ENCODE data around the gene PWWP2B.

The PWWP2B gene

GRCh38 chr10:132458071-132458585 is 61.1 kb downstream of the PWWP2B start:
- DNase-seq (ENCODE audit: low read depth, low spot score) = no peak

GRCh38 chr10:132458586-132459300 is 61.7 kb downstream of the PWWP2B start:
- no peak for DNase-seq (ENCODE audit: low read depth, low spot score)

GRCh38 chr10:132459301-132460003 is 62.5 kb downstream of the PWWP2B start:
- no peak for DNase-seq (ENCODE audit: low read depth, low spot score)

GRCh38 chr10:132460071-132460470 is 63.1 kb downstream of the PWWP2B start:
- no peak for DNase-seq (ENCODE audit: low read depth, low spot score)

- DNase-seq (ENCODE audit: low read depth, low spot score) = no peak
Observed at GRCh38 chr10:132460691-132461090, 63.7 kb downstream of the PWWP2B start.

GRCh38 chr10:132461103-132461682 is 64.2 kb downstream of the PWWP2B start:
- no peak for DNase-seq (ENCODE audit: low read depth, low spot score)

- no peak for DNase-seq (ENCODE audit: low read depth, low spot score)
Observed at GRCh38 chr10:132461683-132462231, 64.8 kb downstream of the PWWP2B start.

GRCh38 chr10:132462463-132463332 is 65.7 kb downstream of the PWWP2B start:
- no peak for DNase-seq (ENCODE audit: low read depth, low spot score)

GRCh38 chr10:132463333-132464255 is 66.6 kb downstream of the PWWP2B start:
- DNase-seq (ENCODE audit: low read depth, low spot score) = no peak

GRCh38 chr10:132464256-132465192 is 67.5 kb downstream of the PWWP2B start:
- DNase-seq (ENCODE audit: low read depth, low spot score) = no peak

GRCh38 chr10:132465193-132465888 is 68.3 kb downstream of the PWWP2B start:
- DNase-seq (ENCODE audit: low read depth, low spot score) = no peak

GRCh38 chr10:132465889-132466519 is 69.0 kb downstream of the PWWP2B start:
- DNase-seq (ENCODE audit: low read depth, low spot score) = no peak

- DNase-seq (ENCODE audit: low read depth, low spot score) = no peak
Observed at GRCh38 chr10:132466520-132467463, 69.8 kb downstream of the PWWP2B start.

Measured in iPS DF 19.7 (cell line).